ENCODE results near the gene PTTG1IP. TPM values are rescaled to one million over a fixed set of nuclear protein-coding genes. Genes with fewer than 3 reads are reported as not detected.

Gene PTTG1IP
- total and polyA plus RNA-seq, 2 of the 4 experiments (the other 2 are of a cell fraction), result 167 to 194 TPM

DNA sequence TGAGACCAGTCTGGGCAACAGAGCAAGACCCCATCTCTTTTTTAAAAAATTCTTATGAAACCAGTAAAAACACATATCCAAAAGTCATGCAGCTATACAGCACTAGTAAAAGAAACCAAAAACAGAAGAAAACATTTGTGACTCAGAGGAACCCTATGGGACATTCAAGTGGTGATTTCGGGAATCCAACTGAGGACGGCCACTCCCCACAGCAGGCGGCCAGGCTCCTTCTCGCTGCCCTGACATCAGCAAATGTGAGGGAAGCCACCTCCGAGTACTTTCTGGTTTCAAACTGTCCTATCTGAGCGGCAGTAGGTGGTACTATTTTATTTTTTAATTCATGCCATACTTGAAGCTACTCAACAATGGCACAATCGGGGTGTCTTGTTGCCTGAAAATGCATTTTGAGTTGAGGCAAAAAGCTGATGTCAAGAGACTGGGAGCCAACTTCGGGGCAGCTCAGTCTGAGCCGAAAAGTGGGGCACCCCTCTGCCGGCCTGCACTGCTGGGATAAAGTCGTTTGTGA is 58.9 kb downstream of the PTTG1IP start:
- ATAC-seq (ENCODE audit: low read depth), result no peak
- no peaks in the 10 kb centered on the region for H3K27me3 ChIP-seq (ENCODE audit: control insufficient read depth, insufficient read depth, low read length)
- H2BK120ac ChIP-seq (ENCODE audit: low read depth, low read length), result no peak overlapping the region
- H4K8ac ChIP-seq (ENCODE audit: low read depth in 2 of 2, low read length in 2 of 2), result no peak overlapping the region
- H3K36me3 ChIP-seq (ENCODE audit: control insufficient read depth, insufficient read depth, low read length), result peaks cover 22% of the 10 kb centered on the region
- CTCF ChIA-PET, result no interaction called here
- no peak overlapping the region for H3K4ac ChIP-seq (ENCODE audit: low read depth, low read length)
- peaks cover 11% of the 10 kb centered on the region for H3K9me3 ChIP-seq (ENCODE audit: control insufficient read depth, insufficient read depth, low read length)
- no peak overlapping the region for H2BK5ac ChIP-seq (ENCODE audit: low read depth, low read length, poor library complexity, severe bottlenecking)
- no peak overlapping the region for H3K4me2 ChIP-seq (ENCODE audit: low read depth, low read length)
- TF ChIP-seq POLR2A (IDR thresholded peaks at IDR 0.05; ENCODE audit: low read depth, low read length), result no peak
- no peak for TF ChIP-seq NFE2L2 (IDR thresholded peaks at IDR 0.05; ENCODE audit: low read depth, low read length)
- TF ChIP-seq MXI1 (IDR thresholded peaks at IDR 0.05; ENCODE audit: borderline replicate concordance, low read depth, low read length), result no peak
- TF ChIP-seq, protein P1, sequence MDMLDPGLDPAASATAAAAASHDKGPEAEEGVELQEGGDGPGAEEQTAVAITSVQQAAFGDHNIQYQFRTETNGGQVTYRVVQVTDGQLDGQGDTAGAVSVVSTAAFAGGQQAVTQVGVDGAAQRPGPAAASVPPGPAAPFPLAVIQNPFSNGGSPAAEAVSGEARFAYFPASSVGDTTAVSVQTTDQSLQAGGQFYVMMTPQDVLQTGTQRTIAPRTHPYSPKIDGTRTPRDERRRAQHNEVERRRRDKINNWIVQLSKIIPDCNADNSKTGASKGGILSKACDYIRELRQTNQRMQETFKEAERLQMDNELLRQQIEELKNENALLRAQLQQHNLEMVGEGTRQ (IDR thresholded peaks at IDR 0.05; ENCODE audit: low read depth, low read length), result no peak
- TF ChIP-seq BHLHE40 (IDR thresholded peaks at IDR 0.05; ENCODE audit: low read depth, low read length), result no peak
- TF ChIP-seq RCOR1 (IDR thresholded peaks at IDR 0.05; ENCODE audit: insufficient replicate concordance, low read length), result no peak
- TF ChIP-seq MAZ (IDR thresholded peaks at IDR 0.05; ENCODE audit: borderline replicate concordance, low read depth, low read length), result no peak
- no peak for DNase-seq
- peaks cover 29 to 83% of the 10 kb centered on the region in 2 experiments for H3K79me1 ChIP-seq (ENCODE audit: low read depth in 1 of 2, low read length in 2 of 2)
- no peak overlapping the region for H4K91ac ChIP-seq (ENCODE audit: insufficient read depth, low read depth, low read length)
- POLR2A ChIA-PET (ENCODE audit: unreplicated experiment), result no interaction called here
- no peak overlapping the region for H3K14ac ChIP-seq (replicated peaks; ENCODE audit: low read depth, low read length)
- H3K9me1 ChIP-seq (ENCODE audit: insufficient read depth, low read length), result peaks cover 11% of the 10 kb centered on the region
- no peak overlapping the region for H3K27ac ChIP-seq (ENCODE audit: insufficient read depth, low read length)
- no peak overlapping the region for H3K56ac ChIP-seq (ENCODE audit: extremely low read depth, insufficient read depth, low read length)
- no peak overlapping the region for H2BK20ac ChIP-seq (ENCODE audit: low read depth, low read length)
- BruUV-seq (replicated peaks), result no TSS peak
- intact Hi-C loops (cut with micrococcal nuclease), result loop anchor here (5.0 kb wide), 1 partner anchor 58 kb away; the partner anchor contains the start of gene PTTG1IP
- in situ Hi-C loops (cut with MboI; ENCODE audit: low sequenced_read_pairs), result loop anchor here (25.0 kb wide), 1 partner anchor 298 kb away; no protein-coding TSS in a partner anchor
- H3K4me3 ChIP-seq (ENCODE audit: insufficient read depth, low read depth, low read length), result no peak overlapping the region
- H3K18ac ChIP-seq (ENCODE audit: low read depth, low read length), result no peak overlapping the region
- dilution Hi-C loops (cut with HindIII; ENCODE audit: low sequenced_read_pairs, unreplicated experiment), result no loop called here
- H4K5ac ChIP-seq (ENCODE audit: low read depth, low read length), result no peak overlapping the region
- no peak overlapping the region for H2BK15ac ChIP-seq (ENCODE audit: low read depth, low read length)
- H2AK5ac ChIP-seq (ENCODE audit: low read depth, low read length), result no peak overlapping the region
- H3K23ac ChIP-seq (ENCODE audit: low read depth, low read length), result no peak overlapping the region
- H3K4me1 ChIP-seq (ENCODE audit: control insufficient read depth, insufficient read depth, low read length), result peaks cover 8% of the 10 kb centered on the region; the same call in 1 of the 2 replicates
- 100% methylated on average over 2 of the region's 11 CpGs; no CpG with 5 or more reads in 1 of the 2 experiments for WGBS, 2 experiments (ENCODE audit: extremely low coverage in 2 of 2, insufficient read length in 1 of 2)
- no peak overlapping the region for H3K9ac ChIP-seq (ENCODE audit: low read depth, low read length)
- no peak overlapping the region for H2AK9ac ChIP-seq (replicated peaks; ENCODE audit: low read depth, low read length, poor library complexity)
- H2AFZ ChIP-seq (replicated peaks; ENCODE audit: low read length, poor library complexity), result no peak overlapping the region
- H4K20me1 ChIP-seq (ENCODE audit: insufficient read depth, low read length), result peaks cover 74% of the 10 kb centered on the region

Measured in IMR-90 (cell line).